NCI-H82 treated with DMSO at 0.1 percent for 48 hours (cell line): ENCODE measurements around the gene COL1A1.

Source experiments
- DNase-seq: peaks from one replicate; lab custom pipeline; 2025; ENCODE audit not compliant: unreplicated experiment; lab: John Stamatoyannopoulos, UW

The COL1A1 gene

GRCh38 chr17:50144355-50144754, 57.1 kb downstream of the COL1A1 start:
- no peak for DNase-seq

DNA sequence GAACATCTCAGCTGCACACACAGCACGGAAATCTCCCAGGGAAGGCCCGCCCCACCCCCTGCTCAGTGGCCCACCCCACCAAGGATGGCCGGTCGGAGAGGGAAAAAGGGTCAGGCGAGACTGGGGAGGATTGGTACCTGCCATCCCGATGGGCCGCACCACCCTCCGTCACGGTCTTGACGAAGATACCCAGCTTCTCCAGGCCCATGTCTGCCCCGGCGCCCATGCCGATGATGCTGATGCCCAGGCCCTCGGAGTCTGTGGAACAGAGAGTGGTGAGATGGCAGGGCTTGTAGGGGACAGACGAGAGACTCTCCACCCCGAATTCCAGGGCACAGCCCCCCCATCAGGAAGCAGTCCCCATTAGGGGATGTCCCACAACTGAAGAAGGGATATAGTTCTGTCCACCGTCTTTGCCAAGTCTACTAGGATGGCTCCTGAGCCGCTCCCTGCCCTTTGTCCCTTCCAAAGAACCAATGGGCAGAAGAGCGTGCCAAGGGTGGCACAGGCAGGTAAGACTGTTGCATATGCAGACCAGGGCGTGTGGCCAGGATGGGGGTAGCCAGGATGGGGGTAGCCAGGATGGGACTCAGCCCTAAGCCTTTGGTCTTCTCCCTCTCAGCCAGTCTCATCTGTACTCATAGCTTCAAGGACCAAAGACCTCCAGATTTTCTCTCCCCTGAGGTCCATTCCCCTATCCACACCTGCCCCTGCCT, 57.8 kb downstream of the COL1A1 start:
- DNase-seq: no peak

DNA sequence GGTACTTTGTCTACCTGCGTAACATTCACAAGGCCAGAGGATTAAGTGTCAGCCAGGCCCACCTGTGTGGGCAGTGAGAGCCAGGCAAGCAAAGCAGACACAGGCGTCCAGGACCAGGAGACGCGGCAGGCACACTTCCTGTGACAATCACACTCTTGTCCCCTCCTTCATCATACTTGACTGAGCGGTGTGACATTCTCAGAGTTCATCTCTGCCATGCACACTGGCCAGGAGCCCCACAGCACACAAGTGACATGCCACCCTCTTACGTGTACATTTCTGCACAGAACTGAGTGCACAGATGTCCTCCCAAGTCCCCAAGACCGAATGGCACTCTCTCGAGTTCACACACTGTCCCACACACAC, 59.7 kb downstream of the COL1A1 start:
- no peak for DNase-seq

- no peak for DNase-seq
Observed at GRCh38 chr17:50141026-50141744, 60.2 kb downstream of the COL1A1 start.

DNA sequence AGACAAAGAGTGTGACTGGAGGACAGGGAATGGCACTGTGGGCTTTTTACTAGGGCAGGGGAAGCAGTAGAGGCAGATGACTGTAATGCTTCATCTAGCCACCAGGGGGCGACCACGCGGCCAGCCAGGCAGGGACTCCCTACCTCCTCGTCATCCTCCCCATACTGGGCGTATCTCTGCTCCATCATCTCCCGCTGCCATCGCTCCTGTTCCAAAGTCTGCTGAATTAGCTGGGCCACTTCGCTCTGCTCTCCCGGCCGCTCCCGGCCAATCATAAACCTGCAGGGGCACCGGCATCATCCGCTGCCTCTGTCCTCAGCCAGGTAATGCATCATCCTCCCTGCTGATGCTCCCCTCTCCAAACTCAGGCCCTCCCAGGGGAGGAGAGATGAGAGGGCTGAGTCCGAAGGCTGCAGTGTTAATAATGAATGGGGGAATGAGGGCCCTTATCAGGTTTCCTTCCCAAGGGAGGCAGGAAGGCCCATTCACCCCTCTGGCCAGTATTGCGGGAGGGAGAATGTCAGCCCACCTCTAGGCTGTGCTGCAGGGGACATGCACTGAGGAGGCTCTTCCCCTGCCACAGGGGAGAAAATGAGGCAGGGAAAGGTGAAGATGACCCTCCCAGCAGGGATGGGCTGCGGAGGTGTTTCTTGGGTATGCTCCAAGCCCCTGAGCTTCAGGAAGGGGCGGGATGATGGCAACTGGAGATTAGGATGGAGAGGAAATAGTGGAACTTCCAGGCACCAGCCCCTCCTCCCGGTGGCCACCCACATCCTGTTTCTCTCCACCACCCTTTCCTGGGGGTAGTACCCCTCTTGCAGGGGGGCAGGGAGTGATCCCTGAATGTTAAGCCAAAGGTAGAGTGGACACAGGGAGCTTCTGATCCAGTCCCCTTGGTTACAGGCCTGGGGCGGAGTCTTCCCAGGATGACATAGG, 61.2 kb downstream of the COL1A1 start:
- DNase-seq: no peak

- no peak for DNase-seq
Observed at GRCh38 chr17:50139185-50139783, 62.1 kb downstream of the COL1A1 start.

GRCh38 chr17:50137042-50137441, 64.4 kb downstream of the COL1A1 start:
- no peak for DNase-seq

GRCh38 chr17:50136096-50136687, 65.2 kb downstream of the COL1A1 start:
- DNase-seq: no peak

DNA sequence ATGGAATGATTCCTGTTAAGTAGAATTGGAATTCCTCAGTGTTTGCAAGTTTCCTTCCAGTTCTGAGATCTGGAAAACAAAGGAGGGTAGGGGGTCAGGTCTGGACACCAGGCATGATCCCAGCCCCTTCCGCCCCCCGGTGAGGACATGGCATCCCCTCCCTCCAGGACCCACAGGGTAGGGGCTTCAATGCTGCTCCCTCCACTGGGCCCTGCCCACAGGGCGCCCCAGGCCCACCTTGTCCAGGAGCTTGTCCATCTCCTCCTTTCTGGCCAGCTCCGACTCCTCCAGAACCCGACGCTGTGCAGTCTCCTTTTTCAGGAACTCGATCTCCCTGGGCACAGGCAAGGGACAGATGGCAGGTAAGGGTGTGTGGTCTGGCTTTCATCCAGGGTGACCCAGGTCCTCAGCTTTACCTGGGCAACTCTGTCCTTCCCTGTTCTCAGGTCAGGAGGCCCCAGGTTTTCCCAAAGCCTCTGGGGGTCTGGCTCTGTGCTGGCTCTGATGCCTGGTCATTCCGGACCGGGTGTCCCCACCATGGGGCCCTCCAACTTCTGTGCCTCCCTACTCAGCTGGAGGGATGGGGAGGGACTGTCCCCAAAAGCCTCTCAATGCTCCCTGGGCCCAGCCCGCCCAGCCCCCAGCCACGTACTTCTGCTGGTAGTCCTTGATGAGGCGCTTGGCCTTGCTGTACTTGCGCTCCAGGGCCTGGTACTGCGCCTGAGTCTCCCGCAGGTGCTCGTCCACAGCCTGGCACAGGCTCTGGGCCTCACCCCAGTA, 65.9 kb downstream of the COL1A1 start:
- no peak for DNase-seq

GRCh38 chr17:50134206-50135110, 67.0 kb downstream of the COL1A1 start:
- no peak for DNase-seq

GRCh38 chr17:50133769-50134099, 67.7 kb downstream of the COL1A1 start:
- no peak for DNase-seq
